Fibroblast of pulmonary artery (primary cell): ENCODE measurements around the gene KIAA1549.

Source experiments
- DNase-seq: peaks from one replicate; pipeline ENCODE4 v3.0.0-alpha.2; 2010; ENCODE audit warnings: low read depth
- H3K4me3 ChIP-seq: replicated peaks from 2 replicates; pipeline ENCODE4 v1.5.1; 2011; ENCODE audit warnings: low read depth, mild to moderate bottlenecking, control low read depth, low read length, moderate library complexity
- TF ChIP-seq, protein P1 (sequence below): IDR thresholded peaks from 2 replicates; pipeline ENCODE4 v1.5.1; 2011; ENCODE audit warnings: mild to moderate bottlenecking, control low read depth, low read length, inconsistent platforms; ENCODE audit errors: missing control alignments

The KIAA1549 gene

DNA sequence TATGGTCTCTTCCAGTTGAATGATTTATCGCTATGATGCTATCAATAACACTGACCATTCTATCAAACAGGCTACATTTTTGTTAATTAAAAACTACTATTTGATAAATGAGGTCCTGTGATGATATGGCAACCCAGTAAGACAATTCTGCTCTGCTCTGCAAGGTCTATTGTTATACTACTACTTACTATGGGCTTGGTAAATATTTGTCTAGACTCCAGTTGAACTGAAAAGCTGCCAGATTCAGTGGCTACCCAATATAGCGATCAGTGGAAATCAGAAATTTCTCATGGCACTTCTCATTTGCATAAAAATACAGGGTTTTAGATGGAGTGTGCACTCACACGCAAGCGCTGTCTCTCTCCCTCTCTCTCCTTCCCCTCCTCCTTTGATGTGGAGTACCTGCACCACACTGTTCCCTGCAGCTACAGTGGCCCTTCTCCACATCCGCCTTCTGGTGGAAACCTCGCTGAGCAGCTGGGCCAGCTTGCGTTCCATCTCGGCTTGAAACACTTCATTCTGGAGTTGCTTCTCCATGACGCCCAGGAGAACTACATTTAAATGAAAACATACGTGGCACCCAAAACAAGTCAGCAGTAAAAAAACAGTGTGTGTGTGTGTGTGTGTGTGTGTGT is 77.9 kb downstream of the KIAA1549 start:
- TF ChIP-seq, protein P1, sequence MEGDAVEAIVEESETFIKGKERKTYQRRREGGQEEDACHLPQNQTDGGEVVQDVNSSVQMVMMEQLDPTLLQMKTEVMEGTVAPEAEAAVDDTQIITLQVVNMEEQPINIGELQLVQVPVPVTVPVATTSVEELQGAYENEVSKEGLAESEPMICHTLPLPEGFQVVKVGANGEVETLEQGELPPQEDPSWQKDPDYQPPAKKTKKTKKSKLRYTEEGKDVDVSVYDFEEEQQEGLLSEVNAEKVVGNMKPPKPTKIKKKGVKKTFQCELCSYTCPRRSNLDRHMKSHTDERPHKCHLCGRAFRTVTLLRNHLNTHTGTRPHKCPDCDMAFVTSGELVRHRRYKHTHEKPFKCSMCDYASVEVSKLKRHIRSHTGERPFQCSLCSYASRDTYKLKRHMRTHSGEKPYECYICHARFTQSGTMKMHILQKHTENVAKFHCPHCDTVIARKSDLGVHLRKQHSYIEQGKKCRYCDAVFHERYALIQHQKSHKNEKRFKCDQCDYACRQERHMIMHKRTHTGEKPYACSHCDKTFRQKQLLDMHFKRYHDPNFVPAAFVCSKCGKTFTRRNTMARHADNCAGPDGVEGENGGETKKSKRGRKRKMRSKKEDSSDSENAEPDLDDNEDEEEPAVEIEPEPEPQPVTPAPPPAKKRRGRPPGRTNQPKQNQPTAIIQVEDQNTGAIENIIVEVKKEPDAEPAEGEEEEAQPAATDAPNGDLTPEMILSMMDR, result no peak
- H3K4me3 ChIP-seq, result no peak overlapping the region
- no peak for DNase-seq

DNA sequence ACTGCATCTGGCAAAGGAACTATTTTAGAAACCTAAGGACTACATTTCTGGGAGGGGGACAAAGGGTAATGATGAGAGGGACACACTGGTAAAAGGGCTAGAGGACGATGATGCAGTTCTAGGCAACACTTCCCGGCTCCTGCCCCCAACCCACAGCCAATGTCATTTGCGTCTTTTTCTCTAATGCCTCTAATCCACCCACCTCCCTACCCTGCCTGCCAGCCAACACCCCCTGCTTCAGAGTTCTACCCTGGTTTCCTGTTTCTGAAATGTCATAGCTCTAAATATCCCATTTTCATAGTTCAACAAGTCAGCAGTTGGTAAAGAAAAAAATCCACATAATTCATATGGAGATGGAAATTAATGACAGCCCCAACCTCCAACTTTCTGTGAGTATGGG is 79.0 kb downstream of the KIAA1549 start:
- TF ChIP-seq, protein P1, result no peak
- DNase-seq, result no peak
- H3K4me3 ChIP-seq, result no peak overlapping the region

- peak; percentile 15 for DNase-seq
- TF ChIP-seq, protein P1, result no peak
- H3K4me3 ChIP-seq, result no peak overlapping the region
Observed at GRCh38 chr7:138900035-138900828, 81.0 kb downstream of the KIAA1549 start.

GRCh38 chr7:138898802-138899201 is 82.4 kb downstream of the KIAA1549 start:
- no peak overlapping the region for H3K4me3 ChIP-seq
- TF ChIP-seq, protein P1, result no peak
- no peak for DNase-seq

DNA sequence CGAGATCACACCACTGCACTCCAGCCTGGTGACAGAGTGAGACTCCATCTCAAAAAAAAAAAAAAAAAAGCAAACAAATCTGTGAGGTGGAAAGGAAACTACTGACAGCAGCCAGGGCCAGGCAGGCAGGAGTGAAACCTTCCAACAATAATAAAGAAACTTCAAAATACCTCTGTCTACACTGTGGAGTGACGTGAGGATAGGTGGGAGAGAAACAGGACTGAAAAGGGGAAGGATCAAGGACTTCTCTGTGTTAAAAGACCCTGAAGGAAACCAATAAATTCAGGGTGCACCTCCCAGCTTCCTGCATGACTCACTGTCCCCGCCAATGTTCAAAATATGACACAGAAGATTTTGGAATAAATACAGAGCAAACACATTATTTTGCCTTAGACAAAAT is 82.9 kb downstream of the KIAA1549 start:
- DNase-seq, result no peak
- no peak overlapping the region for H3K4me3 ChIP-seq
- TF ChIP-seq, protein P1, result no peak

GRCh38 chr7:138895679-138896078 is 85.5 kb downstream of the KIAA1549 start:
- H3K4me3 ChIP-seq, result no peak overlapping the region
- DNase-seq, result no peak
- TF ChIP-seq, protein P1, result no peak
